ENCODE results near the gene DPH1.
"Not testable (repeated sequence)": the region's sequence is repeated elsewhere in the genome, so short reads cannot be mapped to it uniquely, and the experiment has no call there.

Gene DPH1

DNA sequence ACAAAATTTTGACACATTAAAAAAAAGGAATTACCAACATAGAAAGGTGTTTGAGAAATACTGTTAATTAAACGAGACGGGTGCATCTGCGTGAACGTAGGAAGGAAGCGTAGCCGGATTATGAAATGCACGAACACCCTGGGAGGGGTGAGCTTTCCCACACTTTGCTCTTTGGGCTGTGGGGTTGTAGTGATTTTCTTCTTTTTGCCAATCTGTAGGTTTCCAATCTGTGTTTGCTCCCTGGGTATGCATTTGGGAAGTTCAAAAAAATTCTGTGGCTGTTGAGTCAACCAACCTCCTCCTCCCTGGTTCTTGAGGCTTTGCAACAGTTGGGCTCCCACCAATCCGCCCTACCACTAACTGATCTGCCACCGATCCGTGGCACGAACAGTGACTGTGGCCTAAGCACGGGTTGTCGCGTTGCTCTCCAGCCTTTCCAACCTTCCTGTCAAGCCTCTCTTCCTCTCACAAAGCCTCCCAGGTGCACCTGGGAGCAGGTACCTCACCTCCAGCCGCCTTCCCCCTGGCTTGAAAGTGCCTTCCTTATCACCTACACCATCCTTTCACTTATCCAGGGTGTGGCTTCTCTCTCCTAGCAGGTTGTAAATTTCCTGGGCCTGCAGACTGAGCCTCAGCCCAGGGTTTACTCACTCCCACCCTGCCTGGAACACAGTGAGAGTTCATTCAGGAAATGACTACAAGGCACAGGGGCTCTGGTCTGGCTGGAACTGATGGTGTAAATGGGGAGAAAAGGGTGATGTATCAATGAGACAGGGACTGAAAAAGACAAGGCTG lies 21.4 kb upstream of the DPH1 start:
- no peak for DNase-seq (ENCODE audit: low read depth in 3 of 3)

DNA sequence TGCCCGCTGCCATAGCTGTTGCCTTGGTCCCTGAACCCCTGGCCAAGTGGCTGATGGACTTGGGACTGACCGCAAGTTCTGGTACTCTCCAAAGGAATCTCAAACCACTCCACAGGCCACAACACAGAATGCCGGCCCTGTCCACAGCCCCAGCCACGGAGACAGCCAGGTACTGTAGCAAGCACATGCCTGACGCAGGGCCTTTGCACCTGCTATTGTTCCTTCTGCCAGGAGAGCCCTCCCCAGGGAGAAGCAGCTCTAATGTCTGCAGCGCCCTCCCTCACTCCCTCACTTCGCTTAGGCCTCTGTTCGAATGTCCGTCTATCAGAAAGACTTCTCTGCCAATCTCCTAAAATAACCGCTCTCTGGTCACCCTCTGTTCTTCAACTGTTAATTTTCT lies 20.2 kb upstream of the DPH1 start:
- no peak for DNase-seq (ENCODE audit: low read depth in 3 of 3)

DNA sequence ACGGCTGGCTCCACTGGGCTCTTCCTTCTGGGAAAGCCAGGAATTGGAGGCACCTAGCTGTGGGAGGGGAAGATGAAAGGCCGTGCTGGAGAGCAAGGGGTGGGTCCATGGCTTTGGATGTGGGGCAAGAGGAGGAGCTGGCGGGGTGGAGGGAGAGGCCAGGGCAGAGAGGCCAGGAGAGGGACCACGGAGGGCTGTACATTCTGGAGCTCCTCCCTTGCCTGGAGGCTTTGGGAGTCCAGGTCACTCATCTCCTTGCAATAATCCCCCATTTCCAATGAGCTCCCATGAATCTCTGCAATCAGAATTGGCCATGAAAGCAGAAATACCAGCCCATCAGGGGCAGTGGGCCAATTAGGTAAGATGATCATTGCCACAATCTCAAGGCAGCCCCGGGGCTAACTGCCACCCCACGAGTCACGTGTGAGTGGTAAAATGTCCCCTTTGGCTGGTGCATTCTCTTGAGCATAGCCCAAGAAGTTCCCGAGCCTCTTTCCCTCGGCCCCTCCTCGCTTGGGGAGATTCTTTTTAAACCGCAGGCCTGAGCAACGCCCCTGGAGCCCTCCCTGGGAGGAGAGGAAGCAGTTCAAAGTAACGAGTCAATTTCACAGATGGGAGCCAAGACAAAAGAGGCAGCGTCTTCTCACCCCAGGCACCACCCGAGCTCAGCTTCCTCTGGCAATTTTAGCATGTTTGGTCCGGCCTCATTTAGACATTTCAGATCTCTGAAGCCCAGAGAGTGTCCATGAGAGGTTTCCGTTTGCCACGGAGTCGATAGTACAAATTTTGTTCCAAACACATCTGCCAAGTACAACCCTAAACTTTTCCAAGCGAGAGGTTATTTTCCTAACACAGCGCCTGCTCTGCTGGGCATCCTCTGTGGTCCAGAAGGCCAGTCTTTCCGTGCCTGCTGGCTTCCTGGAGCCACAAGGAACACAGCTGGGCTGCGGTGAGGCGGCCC lies 18.3 kb upstream of the DPH1 start:
- DNase-seq (ENCODE audit: low read depth in 3 of 3) = no peak

DNA sequence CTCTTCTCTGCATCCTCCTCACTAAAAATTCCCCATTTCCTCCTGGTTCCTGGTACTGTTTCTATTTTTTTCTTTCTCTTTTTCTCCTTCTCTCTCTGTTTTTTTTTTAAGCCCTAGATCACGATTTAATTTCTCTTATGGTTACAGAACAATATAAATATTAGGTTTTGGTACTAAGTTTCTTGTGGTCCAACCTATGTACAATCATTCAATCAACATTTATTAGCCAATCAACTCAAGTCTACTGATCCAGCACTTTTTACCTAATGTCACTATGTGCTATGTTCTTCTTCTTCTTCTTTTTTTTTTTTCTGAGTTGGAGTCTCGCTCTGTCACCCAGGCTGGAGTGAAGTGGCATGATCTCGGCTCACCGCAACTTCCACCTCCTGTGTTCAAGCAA lies 17.5 kb upstream of the DPH1 start:
- no peak for DNase-seq (ENCODE audit: low read depth in 3 of 3)

DNA sequence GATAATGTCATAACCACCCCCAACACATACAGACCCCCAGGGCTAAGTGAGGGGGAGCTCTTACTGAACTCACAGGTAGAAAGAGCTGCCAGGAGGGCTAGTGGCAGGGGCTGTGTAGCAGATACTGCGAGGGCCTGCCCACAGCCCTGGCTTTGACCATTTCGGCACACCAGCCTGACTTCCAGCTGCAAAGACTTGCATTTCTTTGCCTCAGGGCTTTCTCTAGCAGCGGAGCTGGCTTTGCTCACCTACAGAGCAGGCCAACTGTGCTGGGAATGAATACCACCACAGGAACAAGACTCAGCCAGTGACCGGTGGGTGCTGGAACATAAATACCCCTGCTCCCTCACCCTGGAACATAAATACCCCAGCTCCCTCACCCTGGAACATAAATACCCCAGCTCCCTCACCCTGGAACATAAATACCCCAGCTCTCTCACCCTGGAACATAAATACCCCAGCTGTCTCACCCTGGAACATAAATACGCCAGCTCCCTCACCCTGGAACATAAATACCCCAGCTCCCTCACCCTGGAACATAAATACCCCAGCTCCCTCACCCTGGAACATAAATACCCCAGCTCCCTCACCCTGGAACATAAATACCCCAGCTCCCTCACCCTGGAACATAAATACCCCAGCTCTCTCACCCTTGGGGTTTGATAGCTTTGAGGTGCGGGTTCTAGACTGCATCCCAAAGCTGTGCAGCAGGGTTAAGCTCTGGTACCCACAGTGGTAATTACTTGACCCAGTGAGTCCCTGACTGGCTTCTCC lies 16.5 kb upstream of the DPH1 start:
- DNase-seq (ENCODE audit: low read depth in 3 of 3) = not testable (repeated sequence)

DNA sequence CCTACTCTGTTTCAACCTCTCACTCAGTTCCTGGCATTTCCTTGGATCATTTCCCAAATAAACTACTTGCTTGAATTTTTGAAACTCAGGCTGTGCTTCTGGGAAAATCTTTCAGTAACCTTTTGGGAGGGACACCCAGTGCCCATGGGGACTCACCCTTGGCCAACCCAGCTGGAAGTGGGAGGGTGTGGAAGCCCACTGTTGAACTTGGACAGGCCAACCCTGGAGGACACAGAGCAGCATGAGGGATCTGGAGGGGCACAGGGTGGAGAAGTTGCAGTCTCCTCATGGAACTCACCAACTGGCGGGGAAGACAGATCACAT lies 16.0 kb upstream of the DPH1 start:
- DNase-seq (ENCODE audit: low read depth in 3 of 3) = no peak

DNA sequence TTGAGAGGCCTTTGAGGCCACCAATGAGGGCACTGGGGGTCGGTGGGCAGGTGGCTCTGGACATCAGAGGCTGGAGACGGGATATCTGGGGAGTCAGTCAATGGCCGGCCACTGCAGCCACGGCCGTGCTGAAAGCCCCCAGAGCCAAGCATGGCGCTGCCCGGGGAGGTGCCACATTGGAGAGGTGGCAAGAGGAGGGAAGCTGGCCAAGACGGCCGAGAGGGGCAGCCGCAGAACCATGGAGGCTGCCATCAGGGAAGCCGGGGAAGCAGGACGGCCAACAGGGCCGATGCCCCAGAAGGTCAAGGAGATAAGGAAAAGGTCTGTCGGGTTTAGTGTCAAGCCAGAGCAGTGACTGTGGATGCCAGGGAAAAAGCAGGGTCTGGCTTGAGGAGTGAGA lies 14.6 kb upstream of the DPH1 start:
- no peak for DNase-seq (ENCODE audit: low read depth in 3 of 3)

DNA sequence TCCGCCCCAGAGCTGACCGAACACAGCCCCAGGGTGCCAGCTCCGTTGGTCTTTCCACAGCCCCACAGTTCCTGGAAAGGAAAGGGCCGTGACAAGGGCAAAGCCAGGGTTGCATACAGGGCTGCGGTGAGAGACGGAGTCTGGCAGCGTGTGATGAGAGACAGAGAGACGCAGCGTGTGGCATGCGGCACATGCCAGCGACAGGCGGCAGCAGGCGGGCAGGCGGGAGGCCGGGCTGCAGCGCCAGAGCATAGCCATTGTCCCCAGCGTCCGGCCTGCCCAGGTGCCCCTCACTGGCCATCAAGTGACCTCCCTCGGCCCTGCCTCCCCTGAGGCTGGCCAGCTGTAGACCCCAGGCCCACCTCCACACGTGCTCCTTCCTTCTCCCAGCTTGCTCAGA lies 13.5 kb upstream of the DPH1 start:
- no peak for DNase-seq (ENCODE audit: low read depth in 3 of 3)

DNA sequence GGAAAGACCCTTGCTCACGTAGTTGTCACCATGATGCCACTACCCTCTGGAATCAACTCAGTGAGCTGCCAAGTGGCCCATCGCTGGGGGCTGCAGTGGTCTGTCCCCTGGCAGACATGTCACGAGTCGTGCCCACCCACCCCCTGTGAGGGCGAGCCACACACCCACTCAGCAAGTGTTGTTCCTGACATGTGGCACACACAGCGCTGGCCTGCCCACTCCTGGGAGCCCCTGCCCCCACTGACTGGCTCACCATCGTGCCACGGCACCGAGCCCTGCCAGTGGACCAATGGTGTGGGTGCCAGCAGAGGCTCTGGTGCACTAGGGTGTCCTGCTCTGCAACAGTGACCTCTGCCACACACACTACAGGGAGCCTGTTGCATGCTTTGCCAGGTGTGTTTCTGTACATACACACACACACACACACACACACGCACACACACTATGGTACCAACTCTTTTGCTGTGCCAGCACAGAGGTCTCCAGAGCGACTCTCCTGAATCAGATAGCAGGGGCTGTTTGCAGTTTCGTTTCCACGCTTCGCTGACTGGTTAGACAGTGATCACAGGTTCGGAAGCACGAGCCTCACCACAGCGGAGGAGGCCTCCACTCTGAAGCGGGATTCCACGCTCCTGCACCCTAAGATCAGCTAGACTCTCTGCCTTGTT lies 12.5 kb upstream of the DPH1 start:
- no peak for DNase-seq (ENCODE audit: low read depth in 3 of 3)

DNA sequence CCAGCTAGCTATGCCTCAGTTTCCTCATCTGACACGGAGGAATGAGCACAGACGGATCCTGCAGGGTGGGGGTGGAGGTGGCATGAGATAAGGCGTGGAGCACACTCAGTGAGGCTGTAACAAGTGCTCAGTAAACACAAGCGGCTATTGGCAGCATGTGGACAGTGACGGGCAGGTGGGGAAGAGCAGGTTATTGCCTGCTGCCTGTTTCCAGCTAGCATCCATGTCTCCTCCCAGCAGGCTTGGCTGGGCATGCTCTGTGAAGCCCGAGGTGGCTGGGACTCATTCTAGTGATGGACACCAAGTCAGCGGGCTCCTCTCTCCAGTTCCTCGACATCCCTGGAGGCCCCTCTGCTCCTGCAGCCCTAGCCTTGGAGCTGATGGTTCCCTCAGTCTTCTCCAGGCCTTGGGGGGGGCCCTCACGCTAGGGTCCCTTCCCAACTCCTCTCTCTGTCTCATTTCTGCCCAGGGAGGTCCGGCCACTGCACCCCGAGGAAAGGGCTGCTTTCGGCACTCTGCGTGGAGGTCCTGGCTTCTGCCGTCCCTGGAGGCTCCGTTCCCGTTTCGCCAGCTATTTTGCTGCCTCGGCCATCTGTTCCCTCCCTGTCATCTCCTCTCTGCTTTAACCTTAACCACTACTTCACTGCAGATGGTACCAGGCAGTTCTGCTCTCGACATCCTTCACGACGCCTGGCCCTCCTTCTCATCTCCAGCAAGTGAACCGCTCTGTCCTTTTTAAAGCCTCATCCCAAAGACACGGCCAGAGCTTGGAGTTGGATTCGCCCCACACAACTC lies 11.0 kb upstream of the DPH1 start:
- DNase-seq (ENCODE audit: low read depth in 3 of 3) = no peak

DNA sequence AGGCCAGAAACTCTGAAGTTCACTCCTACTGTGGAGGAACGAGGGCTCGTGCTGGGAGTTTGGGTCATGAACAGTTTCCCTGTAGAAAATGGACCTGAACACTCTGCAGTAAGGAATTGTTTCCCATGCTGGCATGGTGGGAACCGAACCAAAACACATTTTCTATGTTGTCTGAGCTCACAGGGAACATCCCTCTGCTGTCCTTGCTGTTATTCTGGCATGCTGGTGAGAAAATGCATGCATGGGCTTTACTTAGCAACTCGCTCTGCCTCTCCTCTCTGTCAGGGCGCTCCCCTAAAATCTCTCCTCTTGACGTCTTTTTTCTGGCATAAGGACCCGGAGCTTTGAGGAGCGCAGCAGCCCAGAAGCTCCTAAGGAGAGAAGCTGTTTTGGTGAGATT lies 10.2 kb upstream of the DPH1 start:
- no peak for DNase-seq (ENCODE audit: low read depth in 3 of 3)

DNA sequence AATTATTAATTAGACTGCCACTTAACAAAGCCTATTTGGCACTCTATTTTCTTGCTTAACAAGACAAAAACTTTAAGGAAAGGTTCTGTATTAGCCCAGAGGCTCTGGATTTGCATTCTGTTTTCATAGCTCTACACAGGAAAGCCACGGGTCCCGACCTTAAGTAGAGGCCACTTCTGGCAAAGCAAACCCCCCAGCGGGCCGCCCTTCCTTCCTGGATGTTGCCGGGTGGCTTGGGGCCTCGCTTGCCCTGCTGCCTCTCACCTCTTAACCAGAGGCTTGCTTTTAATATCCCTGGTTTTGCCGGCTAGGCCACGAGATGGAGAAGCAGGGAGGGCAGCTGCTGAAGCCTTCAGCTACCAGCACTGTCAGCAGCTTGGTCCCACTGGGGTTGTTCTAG lies 9.2 kb upstream of the DPH1 start:
- no peak for DNase-seq (ENCODE audit: low read depth in 3 of 3)

DNA sequence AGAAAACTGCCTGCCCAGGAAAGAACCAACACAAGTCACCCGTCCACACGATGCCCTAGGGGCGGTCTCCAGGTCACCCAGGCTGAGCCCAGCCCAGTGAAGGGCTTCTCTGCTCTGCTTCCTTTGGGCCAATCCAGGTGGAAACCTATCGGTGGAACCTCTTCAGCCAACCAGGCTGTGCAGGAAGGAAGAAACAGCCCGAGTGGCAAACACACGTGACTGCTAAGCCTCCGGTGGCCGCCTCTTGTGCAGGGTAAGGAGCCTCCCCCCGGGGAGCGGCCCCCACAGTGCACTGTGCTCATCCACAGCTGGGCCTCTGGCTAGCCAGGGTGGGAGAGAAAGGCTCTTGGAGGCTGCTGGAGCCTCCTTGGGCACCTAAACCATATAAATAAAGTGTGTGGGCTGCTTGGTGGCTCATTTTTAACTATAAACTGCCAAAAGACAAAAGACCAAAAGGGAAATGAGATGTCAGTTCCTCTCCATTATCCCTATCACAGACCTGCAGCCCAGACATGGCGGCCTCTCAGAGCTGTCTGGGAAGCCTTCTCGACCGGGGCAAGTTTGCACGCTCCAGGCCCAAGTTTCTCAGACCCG lies 7.2 kb upstream of the DPH1 start:
- no peak for DNase-seq (ENCODE audit: low read depth in 3 of 3)

DNA sequence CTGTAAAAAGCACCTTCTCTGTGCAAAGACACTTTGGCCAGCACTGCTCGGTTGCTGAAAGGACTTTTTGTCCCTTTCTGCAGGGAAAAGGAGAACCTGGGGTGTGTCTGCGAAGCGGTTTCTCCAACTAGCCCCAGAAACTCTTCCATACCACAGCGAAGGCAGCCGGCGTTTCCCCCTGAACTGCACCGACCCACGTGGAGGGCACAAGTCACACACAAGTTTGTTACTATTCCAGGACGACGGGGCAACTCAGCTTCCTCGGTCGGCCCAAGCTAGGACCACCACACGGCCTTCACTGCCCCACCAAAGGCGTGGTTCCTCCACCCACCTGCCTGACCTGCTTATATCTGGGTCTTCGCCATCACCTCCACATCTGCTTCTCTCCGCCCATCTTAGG lies 6.7 kb upstream of the DPH1 start:
- no peak for DNase-seq (ENCODE audit: low read depth in 3 of 3)

DNA sequence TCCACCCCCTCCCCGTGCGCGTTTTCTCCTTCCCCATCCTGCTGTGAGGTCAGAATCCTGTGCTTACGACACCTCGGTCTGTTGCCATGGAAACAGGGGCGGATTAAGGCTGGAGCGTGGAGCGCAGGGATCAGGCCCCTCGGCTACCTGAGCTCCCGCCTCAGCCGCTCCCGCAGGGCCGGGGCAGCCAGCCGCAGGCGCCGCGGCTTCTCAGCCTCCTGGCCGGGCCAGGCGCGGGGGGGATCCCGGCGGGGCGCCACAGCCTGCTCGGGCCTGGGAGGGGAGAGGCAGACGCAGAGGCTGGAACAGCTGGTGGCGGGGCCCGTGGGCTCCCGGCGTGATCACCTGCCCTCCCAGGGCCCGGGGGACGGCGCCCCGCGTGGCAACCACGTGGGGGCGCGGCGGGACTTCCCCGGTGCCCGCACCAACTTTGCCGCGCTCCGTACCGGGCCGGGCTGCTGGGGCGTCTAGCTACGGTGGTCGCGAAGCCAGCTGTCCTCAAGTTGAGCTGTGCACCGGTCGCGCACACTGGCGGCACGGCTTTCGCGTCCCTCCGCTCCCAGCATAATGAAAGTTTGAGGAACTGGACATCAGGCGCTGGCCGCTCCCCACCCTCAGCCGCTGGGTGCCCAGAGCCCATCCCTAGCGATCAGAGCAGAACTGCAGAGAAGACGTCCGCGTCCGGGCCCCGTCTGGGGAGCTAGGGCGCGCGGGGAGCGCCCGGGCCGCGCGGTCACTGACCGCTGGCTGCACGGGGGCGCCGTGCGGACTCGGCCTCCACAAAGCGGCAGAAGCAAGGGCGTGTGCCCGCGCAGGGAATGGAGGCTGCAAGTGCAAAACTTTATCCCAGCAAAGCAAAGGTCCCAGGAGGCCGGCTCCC lies 6.0 kb upstream of the DPH1 start:
- peak in 1 of 3 experiments; percentile 28 for DNase-seq (ENCODE audit: low read depth in 3 of 3)

DNA sequence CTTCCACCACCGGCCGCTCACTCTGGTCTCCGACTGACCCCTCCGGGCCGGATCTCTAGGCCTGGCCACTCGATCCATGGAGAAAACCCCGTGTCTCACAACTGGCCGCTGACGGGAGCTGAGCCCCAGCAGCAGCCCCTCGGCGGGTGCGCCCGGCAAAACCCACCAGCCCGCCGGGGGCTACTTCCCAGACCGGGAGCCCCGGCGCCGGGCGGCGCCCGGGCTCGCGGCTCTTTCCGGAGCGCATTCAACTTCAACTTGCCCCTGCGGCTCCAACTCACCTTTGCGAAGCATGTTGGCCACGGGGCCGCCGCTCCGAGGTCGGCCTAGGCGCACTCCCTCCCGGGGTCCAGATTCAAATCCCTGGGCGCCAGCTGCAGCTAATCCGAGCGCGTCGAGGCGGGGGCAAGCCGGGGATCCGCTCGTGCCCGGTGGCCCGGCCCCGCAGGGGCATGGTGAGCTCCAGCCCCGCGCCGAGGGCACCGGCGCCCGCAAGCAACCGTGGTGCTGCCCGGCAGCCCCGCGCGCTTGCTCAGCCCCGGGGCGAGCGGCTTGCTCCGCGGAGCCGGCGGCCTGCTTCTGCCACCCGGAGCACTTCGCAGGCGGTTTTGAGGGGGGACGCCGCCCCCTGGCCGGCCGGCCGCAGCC lies 5.3 kb upstream of the DPH1 start:
- DNase-seq (ENCODE audit: low read depth in 3 of 3) = no peak

DNA sequence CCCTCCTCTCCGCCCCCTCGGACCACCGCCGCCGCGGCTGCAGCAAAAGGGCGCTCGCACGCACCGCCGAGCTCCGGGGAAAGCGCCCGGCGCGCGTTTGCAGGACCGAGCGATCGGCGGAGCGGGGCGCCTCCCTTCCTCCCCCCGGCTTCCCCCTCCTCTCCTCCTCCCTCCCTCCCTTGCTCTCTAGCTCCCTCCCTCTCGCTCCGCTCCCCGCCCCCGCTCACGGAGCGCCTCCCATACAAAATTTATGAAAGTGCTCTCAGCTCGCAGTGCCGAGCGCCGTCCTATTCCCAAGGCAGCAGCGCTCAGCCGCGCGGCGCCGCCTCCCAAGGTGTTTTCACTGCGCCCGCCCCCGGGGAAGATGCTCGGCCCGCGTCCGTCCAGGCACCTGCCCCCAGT lies 4.7 kb upstream of the DPH1 start, which contains the start of gene RTN4RL1:
Gene RTN4RL1 (minus strand): TSS at position 115 of the 402 bp plus-strand sequence. CDS start 469 bp downstream, outside the sequence.
- peak; percentile 36 to 68 (median 47) for DNase-seq (ENCODE audit: low read depth in 3 of 3)

DNA sequence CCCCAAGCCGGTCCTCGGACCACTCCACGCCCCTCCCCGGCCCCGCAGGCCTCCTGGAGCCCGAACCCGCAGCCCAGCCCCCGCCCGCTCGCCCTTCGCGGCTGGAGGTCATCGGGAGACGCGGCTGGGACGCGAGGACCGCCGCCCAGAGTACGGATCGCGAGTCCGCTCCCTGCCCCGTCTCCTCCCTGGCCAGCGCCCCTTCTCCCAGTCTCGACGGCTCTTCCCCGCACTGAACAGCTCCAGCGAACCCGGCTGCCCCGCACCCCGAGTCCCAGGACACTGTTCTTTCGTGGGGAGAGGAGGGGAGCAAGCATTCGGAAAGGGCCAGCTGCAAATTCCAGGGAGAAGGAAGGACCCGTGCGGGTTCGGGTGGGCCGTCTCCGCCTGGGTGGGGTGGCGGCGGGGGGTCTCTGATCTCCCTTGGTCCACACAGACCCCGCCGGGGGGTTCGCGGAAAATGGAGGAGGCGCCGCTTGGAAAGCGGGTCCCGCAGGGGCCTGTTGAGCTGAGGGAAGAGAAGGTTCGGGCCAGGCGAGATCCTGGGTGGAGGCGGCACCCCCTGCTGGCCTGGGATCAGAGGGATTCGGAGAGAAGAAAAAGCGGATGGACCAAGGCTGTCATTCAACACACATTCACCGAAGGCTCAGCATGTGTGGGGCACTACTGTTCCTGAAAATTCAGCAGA lies 4.2 kb upstream of the DPH1 start:
- DNase-seq (ENCODE audit: low read depth in 3 of 3) = peak in 1 of 3 experiments; percentile 26

Measured in stimulated activated CD4-positive, alpha-beta T cell treated with anti-CD3 and anti-CD28 coated beads, TNF-alpha, amount 100 ng/mL, for 24 hours (primary cell).